ENCODE measurements around the gene SPATS2.

Gene SPATS2

DNA sequence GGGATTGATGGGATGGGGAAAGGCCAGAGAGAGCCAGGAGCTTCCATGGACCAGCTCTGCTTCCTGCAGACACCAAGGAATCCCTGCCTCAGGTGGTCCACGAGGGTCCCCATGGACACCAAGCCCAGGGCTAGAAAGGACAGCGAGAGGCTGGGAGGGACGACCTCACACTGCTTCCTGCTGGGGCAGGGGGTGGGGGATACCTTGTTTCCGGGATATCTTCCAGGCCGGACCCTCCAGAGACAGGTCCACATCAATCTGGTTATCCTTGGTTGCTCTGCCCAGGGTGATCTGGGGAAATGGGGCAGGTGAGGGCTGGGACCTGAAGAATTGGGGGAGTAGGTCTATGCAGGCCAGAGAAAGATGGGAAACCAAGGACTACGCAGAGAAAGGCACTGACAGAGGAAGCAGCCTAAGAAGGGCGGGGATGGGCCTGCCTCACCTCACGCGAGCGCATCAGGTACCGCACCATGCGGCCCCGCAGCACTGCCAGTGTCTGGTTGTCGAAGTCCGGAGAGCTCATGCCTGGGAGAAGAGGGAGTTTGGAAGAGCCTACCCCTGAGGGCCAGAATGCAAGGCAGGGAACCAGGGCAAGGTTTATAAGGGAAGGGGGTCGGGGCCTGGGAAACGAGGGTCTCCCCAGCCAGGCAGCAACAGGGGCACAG, 191.9 kb downstream of the SPATS2 start:
- no peak for FAIRE-seq

DNA sequence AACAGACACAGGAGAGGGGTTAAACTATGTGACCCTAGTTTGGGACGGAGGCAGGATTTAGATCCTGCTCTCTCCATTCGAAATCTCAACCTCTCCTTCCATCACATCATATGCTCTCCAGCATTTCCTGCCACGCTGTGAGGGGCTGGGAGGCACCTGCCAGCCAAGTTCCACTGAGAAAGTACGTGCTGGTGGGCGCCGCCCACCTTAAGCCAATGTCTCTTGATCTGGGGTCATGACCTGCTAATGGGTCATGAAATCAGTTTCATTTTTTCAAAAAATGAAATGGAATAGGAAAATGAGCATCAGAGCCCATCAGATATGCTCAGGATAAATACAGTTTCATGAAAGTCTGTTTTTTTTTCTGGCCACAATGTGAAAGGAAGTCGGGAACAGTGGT, 193.4 kb downstream of the SPATS2 start:
- no peak for FAIRE-seq

DNA sequence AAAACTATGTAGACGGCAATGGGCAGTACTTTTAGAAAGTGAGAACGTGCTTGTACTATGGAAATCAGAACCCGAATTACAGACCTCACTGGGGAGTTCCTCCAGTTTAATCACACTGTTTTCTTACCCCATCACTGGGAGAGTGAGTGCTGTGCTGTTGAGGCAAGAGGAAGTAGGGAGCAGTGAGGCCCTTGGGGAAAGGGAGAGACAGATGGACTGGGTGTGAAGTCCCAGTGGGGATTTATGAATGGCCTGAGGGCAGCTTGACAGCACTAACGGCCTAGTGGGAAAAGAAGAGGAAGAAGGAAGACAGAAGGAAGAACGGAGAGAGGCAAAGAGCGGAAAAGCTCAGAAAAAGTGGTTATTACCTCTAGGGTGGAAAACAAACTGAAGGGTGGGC, 195.0 kb downstream of the SPATS2 start:
- no peak for FAIRE-seq

DNA sequence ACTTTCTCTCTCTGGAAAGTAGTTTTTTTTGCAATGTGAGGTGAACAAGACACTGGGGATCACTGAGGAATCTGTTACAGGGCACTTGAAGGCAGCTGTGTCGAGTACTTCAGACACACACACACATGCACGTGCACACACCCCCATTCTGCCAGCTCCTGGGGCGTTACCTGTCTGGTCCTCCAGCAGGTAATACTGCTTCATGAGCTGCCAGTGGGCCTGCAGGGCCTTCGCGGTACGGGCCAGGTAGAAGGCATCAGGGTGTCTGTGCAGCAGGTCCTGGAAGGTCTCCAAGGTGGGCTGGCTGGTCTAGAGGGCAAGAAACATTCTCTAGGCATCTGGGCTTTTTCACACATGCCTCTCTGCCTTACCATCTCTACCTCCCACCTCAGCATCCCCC, 195.6 kb downstream of the SPATS2 start:
- no peak for FAIRE-seq

DNA sequence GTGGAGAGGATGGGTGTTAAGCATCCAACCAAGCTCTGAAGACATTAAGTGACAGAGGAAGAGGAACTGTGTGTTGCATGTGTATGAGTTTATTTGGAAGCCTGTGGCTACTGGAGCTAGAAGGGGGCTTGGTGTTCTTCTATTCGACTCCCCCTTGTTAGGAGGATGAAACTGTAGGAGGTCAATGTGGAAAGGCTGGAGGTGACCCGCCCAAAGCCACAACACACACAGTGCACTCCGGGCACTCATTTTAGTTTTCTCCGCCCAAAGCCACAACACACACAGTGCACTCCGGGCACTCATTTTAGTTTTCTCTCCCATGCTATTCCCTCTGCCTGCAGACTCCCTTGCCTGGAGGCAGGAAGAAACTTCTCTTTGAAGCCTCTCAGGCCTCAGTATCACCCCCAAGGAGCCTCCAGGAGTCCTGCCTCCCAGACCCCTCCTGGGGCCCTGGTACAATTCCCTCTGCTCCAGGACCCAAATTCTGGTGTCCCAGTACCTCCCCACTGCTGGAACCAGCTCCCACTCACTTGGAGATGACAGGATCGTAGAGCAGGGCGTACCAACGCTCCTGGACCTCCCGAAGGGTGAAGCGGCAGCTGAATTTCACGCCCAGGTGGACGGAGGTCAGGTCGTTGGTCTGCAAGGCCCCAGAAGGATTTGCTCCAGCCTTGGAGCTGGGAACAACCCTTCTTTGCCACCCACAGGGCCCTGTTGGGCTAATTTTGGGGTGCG, 196.9 kb downstream of the SPATS2 start:
- FAIRE-seq: no peak

DNA sequence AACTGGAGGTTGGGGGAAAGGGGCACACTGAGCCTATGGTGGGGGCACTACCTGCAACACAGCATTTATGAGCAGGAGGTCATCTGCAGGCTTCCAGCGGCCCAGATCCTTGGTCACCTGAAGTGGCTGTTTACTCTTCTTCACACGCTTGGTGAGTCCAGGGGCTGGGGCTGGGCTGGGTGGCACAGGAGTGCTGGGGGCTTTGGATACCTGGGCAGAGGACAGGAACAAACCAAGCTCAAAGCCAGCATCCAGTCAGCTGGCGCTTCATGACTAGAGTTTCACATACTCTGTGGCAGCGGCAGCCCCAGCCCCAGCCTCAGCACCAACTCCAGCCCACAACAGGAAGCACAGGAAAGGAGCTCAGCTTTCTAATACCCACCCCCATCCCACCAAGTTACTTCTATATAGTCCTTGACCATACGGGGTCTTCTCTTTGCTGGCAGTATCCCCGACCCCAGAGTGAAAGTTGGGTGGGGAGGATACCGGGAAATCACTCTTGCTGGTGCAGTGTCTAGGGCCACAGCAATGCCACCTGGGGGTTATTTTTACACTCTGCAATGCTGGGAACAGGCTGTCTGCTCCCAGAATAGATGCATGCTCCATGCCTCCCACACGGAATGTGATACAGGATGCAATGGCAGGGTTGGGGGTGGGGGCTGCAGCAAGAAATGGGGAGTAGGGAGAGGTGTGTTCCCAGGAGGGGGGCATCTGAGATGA, 197.6 kb downstream of the SPATS2 start:
- no peak for FAIRE-seq

DNA sequence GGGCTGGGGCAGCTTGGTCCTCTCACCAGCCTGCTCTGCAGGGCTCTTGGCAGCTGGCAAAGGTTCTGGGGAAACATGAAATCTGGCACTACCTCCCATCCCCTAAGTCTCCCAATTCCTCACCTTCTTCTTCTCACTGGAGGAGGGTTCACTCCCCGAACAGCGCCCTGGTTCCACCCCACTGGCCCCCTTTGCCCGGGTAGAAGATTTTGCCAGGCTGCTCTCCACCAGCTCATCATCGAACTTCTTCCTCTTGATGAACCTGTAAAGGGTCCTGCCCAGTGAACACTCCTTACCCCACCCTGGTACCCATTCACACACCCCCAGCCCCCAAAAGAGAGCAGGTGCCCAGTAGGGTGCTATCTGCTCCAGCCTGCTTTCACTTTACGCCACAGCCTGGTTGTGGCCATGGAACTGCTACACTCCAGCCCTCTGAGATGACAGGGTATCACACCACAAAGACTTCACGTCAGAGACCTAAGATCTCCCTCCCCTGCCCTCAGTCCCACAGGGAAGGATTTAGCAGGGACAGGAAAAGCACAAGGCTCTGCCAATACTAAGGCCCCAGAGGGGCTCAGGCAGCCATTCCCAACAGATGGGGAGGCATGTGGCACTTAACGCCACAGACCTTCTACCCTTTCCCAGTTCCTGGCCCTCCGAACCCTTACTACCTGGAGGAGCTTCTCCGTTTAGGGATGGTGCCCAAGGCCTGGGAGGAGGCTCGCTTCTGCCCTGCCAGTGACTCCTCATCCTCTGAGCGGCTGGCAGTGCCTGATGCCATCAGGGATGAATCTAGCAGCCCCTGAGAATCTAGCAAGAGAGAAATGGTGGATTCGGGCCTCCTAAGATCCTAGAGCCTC, 198.4 kb downstream of the SPATS2 start:
- no peak for FAIRE-seq

DNA sequence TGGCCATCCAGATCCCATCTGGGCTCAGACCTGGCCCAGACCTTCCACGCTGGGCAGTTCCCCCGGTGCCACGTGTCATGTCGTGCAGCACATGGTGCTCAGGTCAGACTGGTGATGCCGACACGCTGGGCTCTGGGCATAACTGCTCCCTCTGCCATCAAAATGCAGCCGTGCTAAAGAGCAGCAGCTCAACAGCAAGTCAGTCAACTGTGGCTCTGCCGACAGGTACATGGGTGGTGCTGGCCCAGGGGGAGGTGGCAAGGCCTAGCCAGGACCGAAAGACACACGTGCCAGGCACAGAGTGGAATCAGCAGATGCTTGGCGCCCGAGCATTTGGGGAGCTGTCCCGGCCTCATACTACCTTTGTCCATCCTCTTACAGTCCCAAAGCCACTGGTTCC, 199.1 kb downstream of the SPATS2 start:
- no peak for FAIRE-seq

DNA sequence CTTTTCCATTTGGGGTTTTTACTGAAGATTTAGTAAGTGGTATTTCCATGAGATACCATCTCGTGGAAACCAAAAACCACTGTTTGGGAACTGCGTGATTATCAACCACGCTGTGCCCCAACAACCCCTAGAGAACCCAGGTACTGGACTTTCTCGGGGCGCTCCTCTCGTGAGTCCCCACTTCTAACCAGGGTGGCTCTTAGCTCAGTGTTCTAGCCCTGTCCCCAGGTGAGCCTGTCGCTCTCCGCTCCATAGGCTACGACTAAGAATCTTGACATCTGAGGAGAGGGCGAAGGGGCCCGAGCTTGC, 200.0 kb downstream of the SPATS2 start:
- FAIRE-seq: no peak

DNA sequence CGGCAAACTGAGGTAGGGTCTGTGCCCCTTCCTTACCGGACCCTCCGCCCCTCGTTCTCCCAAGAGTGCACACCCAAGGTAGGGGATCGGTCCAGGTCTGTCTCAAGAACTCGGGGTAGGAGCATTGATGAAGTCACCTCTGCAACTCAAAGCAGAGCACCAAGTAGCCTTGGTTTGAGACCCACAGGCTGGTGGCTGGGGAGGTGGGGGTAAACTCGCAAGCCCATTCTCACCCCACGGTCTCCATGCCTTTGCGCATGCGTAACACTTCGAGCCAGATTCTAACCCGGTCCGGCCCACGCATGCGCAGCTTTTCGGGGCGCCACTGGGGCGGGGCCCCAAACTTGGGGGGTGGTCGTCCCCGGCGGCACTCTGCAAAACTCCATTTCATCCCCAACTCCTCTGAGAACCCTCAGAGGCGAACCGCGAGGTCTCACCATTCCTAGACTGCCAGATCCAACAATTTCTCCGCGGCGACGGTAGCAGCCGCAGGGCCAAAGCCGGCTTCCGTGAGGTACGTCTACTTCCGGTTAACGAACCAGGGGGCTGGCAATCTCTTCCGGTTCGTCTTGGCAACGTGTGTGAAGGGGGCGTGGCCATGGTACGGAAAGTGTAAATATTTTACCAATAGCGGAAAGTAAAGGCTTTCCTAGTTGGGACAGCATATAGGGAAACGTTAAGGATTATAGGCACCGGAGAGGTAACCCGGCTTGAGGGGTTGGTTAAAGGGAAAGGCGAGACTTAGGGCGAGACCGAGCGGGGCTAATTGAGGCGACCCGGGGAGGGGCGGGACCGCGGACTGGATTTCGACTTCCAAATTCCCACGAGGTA, 200.6 kb downstream of the SPATS2 start, which contains the start of gene MCRS1:
TSS of gene MCRS1 (minus strand) at position 532 of the 831 bp plus-strand sequence. CDS start 1,411 bp downstream, outside the sequence.
- FAIRE-seq: peak; percentile 88

DNA sequence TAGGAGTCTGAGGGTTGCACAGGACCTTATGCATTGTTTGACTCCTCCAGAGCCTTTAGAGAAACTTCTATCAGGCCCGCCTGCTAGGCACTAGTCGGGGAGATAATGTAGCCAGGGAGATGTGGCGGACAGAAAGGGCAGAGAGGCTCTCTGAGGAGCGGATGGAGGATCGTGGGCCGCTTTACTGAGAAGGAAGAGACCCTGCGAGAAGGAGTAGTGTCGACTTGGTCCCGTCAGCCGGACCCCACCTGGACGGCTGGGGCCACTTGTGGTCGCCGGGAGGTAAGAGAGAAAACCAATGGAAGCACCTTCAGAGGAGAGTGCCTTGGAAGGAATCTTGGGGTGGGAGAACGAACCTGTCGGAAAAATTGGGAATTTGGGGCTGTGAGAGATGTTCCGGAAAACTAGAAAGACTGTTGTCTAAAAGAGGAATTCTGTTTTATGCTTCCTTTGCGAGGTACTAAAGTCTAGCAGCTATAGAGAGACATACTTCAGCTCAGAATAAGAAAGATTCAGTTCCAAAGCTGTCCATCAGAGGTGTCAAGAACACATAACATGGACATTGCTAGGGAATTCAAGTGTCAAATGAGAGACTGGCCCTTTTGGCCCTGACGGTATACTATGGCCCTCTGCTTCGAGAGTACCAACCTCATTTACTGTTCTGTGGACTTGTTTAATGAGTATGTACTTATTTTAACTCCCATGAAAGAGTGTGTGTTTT, 201.3 kb downstream of the SPATS2 start:
- FAIRE-seq: no peak

Data from G401.6 (cell line).